PC-3 (cell line): Measurements from ENCODE around the gene PRDM10. TPM values are rescaled to one million over a fixed set of nuclear protein-coding genes. Genes with fewer than 3 reads are reported as not detected.
A peak's percentile ranks its signal among the peaks of the same experiment; 100 is the strongest.

Source experiments
- ATAC-seq: fragments of 200-7000 bp; cut with Tn5 transposase; 2 replicates; pipeline ENCODE4 v1.9.1; 2020; ENCODE audit warnings: mild to moderate bottlenecking, moderate library complexity
- BruUV-seq: library from RNA; stranded (reverse); fragments of 400-500 nt; replicated peaks from 2 replicates; lab custom pipeline; 2021; lab: Mats Ljungman, UMichigan
- CTCF ChIA-PET: fragments of 300-600 bp; sonication (Branson Sonifier 250); formaldehyde crosslinking; loops from one replicate; lab custom pipeline; 2022; ENCODE audit warnings: antibody characterized with exemption; lab: Charles Lee
- POLR2A ChIA-PET: fragments of 300-600 bp; sonication (Branson Sonifier 250); formaldehyde crosslinking; loops from one replicate; lab custom pipeline; 2022; ENCODE audit warnings: antibody characterized with exemption; ENCODE audit not compliant: unreplicated experiment; lab: Charles Lee
- DNase-seq: peaks from one replicate; pipeline ENCODE4 v3.0.0-alpha.2; 2015
- H2AFZ ChIP-seq: fragments of 300-600 bp; sonication (generic); 2 replicates; pipeline ENCODE4 v1.6.0; 2016; ENCODE audit warnings: antibody characterized with exemption, low read length
- H3F3A ChIP-seq: fragments of 300-600 bp; sonication (generic); one replicate; pipeline ENCODE4 v1.6.0; 2017; ENCODE audit warnings: antibody characterized with exemption, low read length, control low read depth, mild to moderate bottlenecking; ENCODE audit not compliant: unreplicated experiment
- H3K27ac ChIP-seq: fragments of 300-600 bp; sonication (generic); 2 replicates; pipeline ENCODE4 v1.5.1; 2016; ENCODE audit warnings: mild to moderate bottlenecking, low read length
- H3K27me3 ChIP-seq: fragments of 300-600 bp; sonication (generic); 2 replicates; pipeline ENCODE4 v1.6.1; 2016; ENCODE audit warnings: low read length, mixed read lengths
- H3K36me3 ChIP-seq: fragments of 300-600 bp; sonication (generic); 2 replicates; pipeline ENCODE4 v1.6.1; 2016; ENCODE audit warnings: low read depth, mixed run types, low read length, mixed read lengths
- H3K4me1 ChIP-seq: fragments of 300-600 bp; sonication (generic); 2 replicates; pipeline ENCODE4 v1.5.1; 2016; ENCODE audit warnings: low read length; ENCODE audit not compliant: insufficient read depth
- H3K4me2 ChIP-seq: fragments of 300-600 bp; sonication (generic); 2 replicates; pipeline ENCODE4 v1.6.0; 2016; ENCODE audit warnings: low read length
- H3K4me3 ChIP-seq: fragments of 300-600 bp; sonication (generic); 2 replicates; pipeline ENCODE4 v1.5.1; 2016; ENCODE audit warnings: mild to moderate bottlenecking, low read length, mixed read lengths
- H3K79me2 ChIP-seq: fragments of 300-600 bp; sonication (generic); 2 replicates; pipeline ENCODE4 v1.6.1; 2017; ENCODE audit warnings: low read length, mixed read lengths
- H3K9ac ChIP-seq: fragments of 300-600 bp; sonication (generic); 2 replicates; pipeline ENCODE4 v1.6.0; 2016; ENCODE audit warnings: mild to moderate bottlenecking, low read length
- H3K9me2 ChIP-seq: fragments of 300-600 bp; sonication (generic); replicated peaks from 2 replicates; pipeline ENCODE4 v1.6.1; 2016; ENCODE audit warnings: mixed run types, low read length, mixed read lengths
- H3K9me3 ChIP-seq: fragments of 300-600 bp; sonication (generic); 2 replicates; pipeline ENCODE4 v1.6.1; 2016; ENCODE audit warnings: low read length, mixed read lengths
- H4K20me1 ChIP-seq: fragments of 300-600 bp; sonication (generic); 2 replicates; pipeline ENCODE4 v1.6.1; 2016; ENCODE audit warnings: low read length, mixed read lengths
- CTCF ChIP-seq: fragments of 300-600 bp; sonication (generic); conservative IDR thresholded peaks from 2 replicates; pipeline ENCODE4 v1.5.1; 2017; ENCODE audit warnings: antibody characterized with exemption, low read depth, mild to moderate bottlenecking, low read length
- EZH2 ChIP-seq: fragments of 300-600 bp; sonication (generic); IDR thresholded peaks from one replicate; pipeline ENCODE4 v1.6.1; 2017; ENCODE audit warnings: antibody characterized with exemption, mild to moderate bottlenecking, low read length; ENCODE audit not compliant: unreplicated experiment
- EZH2phosphoT487 ChIP-seq: fragments of 300-600 bp; sonication (generic); IDR thresholded peaks from 2 replicates; pipeline ENCODE4 v1.6.1; 2018; ENCODE audit warnings: mild to moderate bottlenecking, antibody characterized with exemption, low read length, borderline replicate concordance
- intact Hi-C: fragments of 100-400 bp; cut with micrococcal nuclease; formaldehyde crosslinking; loops from 2 replicates; pipeline ENCODE4 v1.9.0; 2023
- total RNA-seq: library from RNA; depleted of rRNA; stranded (reverse); fragments of >200 nt; gene quantifications from 2 replicates; pipeline ENCODE4 v1.2.3, GENCODE V29; 2014

PRDM10 gene
- total RNA-seq, 1 experiment from 2014 or later = 7.3 TPM

GRCh38 chr11:130037881-130038585, 35.4 kb upstream of the PRDM10 start:
- H3K4me2 ChIP-seq = peak overlapping the region; percentile 11
- peaks cover 19% of the 10 kb centered on the region for H3K4me1 ChIP-seq
- H3K36me3 ChIP-seq = no peaks in the 10 kb centered on the region
- no peaks in the 10 kb centered on the region for H4K20me1 ChIP-seq
- 0 out of 2 replicates have a peak, but pooled peaks have one; percentile 22 for TF ChIP-seq CTCF
- TF ChIP-seq EZH2 = no peak
- no peaks in the 10 kb centered on the region for H3K79me2 ChIP-seq
- BruUV-seq = no TSS peak
- ATAC-seq = peak; percentile 9; the same call in 1 of the 2 replicates
- H3F3A ChIP-seq = no peaks in the 10 kb centered on the region
- intact Hi-C loops = no loop called here
- no peak overlapping the region for H3K27ac ChIP-seq
- peak; percentile 48 for DNase-seq
- no peak overlapping the region for H3K9ac ChIP-seq
- H3K9me3 ChIP-seq = no peaks in the 10 kb centered on the region
- no peak overlapping the region for H3K4me3 ChIP-seq
- CTCF ChIA-PET = no interaction called here
- no peaks in the 10 kb centered on the region for H3K9me2 ChIP-seq
- no peak overlapping the region; the same call in 1 of the 2 replicates for H2AFZ ChIP-seq
- H3K27me3 ChIP-seq = no peaks in the 10 kb centered on the region
- POLR2A ChIA-PET = no interaction called here

- Histone ChIP-seq H3K9me2 (no peaks in the 10 kb centered on the region), H4K20me1 (no peaks in the 10 kb centered on the region), H3K4me2 (no peak overlapping the region), H3K4me1 (peaks cover 11% of the 10 kb centered on the region), H3K4me3 (no peak overlapping the region), H3K36me3 (no peaks in the 10 kb centered on the region), H3K27ac (peak overlapping the region; percentile 16; the same call in 1 of the 2 replicates), H3K9ac (no peak overlapping the region), H3K79me2 (no peaks in the 10 kb centered on the region), H3K9me3 (no peaks in the 10 kb centered on the region), H3F3A (no peaks in the 10 kb centered on the region), H3K27me3 (no peaks in the 10 kb centered on the region), H2AFZ (no peak overlapping the region)
- DNase-seq = peak; percentile 75
- ChIA-PET POLR2A (no interaction called here), CTCF (no interaction called here)
- TF ChIP-seq EZH2 (no peak), EZH2phosphoT487 (no peak), CTCF (no peak)
- ATAC-seq = peak; percentile 65
- BruUV-seq = no TSS peak
- intact Hi-C loops = no loop called here
Observed at GRCh38 chr11:130037058-130037457, 34.4 kb upstream of the PRDM10 start.

GRCh38 chr11:130034236-130034635, 31.6 kb upstream of the PRDM10 start:
- ChIA-PET POLR2A (no interaction called here), CTCF (no interaction called here)
- Histone ChIP-seq H3K27ac (no peak overlapping the region), H3K9me2 (no peaks in the 10 kb centered on the region), H3K9me3 (no peaks in the 10 kb centered on the region), H3K4me2 (no peak overlapping the region), H3K79me2 (no peaks in the 10 kb centered on the region), H3K4me1 (peaks cover 10% of the 10 kb centered on the region), H3K27me3 (no peaks in the 10 kb centered on the region), H4K20me1 (no peaks in the 10 kb centered on the region), H3K36me3 (no peaks in the 10 kb centered on the region), H2AFZ (no peak overlapping the region), H3K9ac (no peak overlapping the region), H3F3A (no peaks in the 10 kb centered on the region), H3K4me3 (no peak overlapping the region)
- ATAC-seq = no peak
- TF ChIP-seq EZH2phosphoT487 = no peak
- no peak for TF ChIP-seq CTCF
- TF ChIP-seq EZH2 = no peak
- intact Hi-C loops = no loop called here
- BruUV-seq = no TSS peak
- DNase-seq = no peak
